ENCODE measurements around the gene COL23A1. TPM values are rescaled to one million over a fixed set of nuclear protein-coding genes. Genes with fewer than 3 reads are reported as not detected.

COL23A1 gene
- total RNA-seq, 1 donor from 2014 or later = 4.3 TPM

GRCh38 chr5:178420354-178420781 is 169.8 kb downstream of the COL23A1 start:
- intact Hi-C loops (cut with DNase I) = no loop called here
- no peak for TF ChIP-seq CTCF (IDR thresholded peaks at IDR 0.05)

DNA sequence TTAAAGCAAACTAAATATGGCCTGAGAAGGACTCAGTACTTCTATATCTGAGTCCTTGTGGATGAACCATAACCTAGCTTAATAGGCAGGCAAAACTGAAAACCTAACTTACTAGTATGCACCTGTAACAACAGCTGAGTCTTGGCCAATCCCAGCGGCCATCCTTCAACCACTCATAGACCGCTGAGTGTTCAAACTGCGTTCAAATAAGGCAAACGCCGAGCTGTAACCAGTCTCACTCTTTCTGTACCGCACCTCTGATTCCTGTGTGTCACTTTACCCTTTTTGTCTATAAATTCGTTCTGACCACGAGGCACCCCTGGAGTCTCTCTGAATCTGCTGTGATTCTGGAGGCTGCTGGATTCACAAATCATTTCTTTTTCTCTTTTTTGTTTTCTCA is 170.5 kb downstream of the COL23A1 start:
- no peaks in the 10 kb centered on the region for H3K36me3 ChIP-seq
- TF ChIP-seq CTCF (IDR thresholded peaks at IDR 0.05) = no peak

More at GRCh38 chr5:178420354-178420781, 169.8 kb downstream of the COL23A1 start:
- H3K9me3 ChIP-seq = no peaks in the 10 kb centered on the region
- no peaks in the 10 kb centered on the region for H3K27me3 ChIP-seq
- no peak for DNase-seq (ENCODE audit: low spot score in 2 of 2)
- H3K27ac ChIP-seq = no peak overlapping the region
- H3K36me3 ChIP-seq = no peaks in the 10 kb centered on the region
- no peak overlapping the region for H3K4me3 ChIP-seq
- no peaks in the 10 kb centered on the region for H3K4me1 ChIP-seq

GRCh38 chr5:178419196-178419595 is 171.0 kb downstream of the COL23A1 start:
- DNase-seq (ENCODE audit: low spot score in 2 of 2) = no peak
- Histone ChIP-seq H3K27ac (no peak overlapping the region), H3K4me1 (no peaks in the 10 kb centered on the region), H3K36me3 (no peaks in the 10 kb centered on the region), H3K4me3 (no peak overlapping the region), H3K27me3 (no peaks in the 10 kb centered on the region), H3K9me3 (no peaks in the 10 kb centered on the region)
- intact Hi-C loops (cut with DNase I) = no loop called here
- no peak for TF ChIP-seq CTCF (IDR thresholded peaks at IDR 0.05)

More for the DNA sequence above, 170.5 kb downstream of the COL23A1 start:
- no peaks in the 10 kb centered on the region for H3K4me1 ChIP-seq
- DNase-seq (ENCODE audit: low spot score in 2 of 2) = no peak
- no peaks in the 10 kb centered on the region for H3K9me3 ChIP-seq
- H3K4me3 ChIP-seq = no peak overlapping the region
- H3K27me3 ChIP-seq = no peaks in the 10 kb centered on the region
- intact Hi-C loops (cut with DNase I) = no loop called here
- H3K27ac ChIP-seq = no peak overlapping the region

DNA sequence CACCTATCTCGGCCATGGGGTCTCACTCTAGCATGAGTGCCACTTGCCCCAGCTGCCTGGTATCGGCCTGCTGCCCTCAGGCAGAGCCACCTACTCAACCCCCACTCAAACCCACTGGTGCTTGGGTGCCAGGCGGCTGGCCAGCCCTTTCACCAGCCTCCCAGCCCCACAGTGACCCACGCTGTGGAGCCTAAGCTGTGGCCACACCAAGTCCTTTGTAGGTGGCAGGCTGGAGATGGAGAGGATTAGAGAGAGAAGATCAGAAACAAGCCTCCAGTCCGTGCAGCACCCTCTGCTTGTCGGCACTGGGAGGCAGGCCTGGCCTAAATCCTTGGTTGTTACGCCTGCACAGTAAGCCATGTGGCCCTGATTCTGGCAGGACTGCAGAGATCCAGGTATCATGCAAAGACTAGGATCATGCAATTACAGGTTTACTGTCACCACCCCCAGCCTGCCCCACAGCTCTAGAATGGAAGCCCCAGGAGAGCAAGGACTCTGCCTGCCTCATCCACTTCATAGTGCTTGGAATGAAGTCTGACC is 171.7 kb downstream of the COL23A1 start:
- no peak for TF ChIP-seq CTCF (IDR thresholded peaks at IDR 0.05)
- no peaks in the 10 kb centered on the region for H3K36me3 ChIP-seq
- intact Hi-C loops (cut with DNase I) = no loop called here
- H3K27ac ChIP-seq = no peak overlapping the region
- no peaks in the 10 kb centered on the region for H3K27me3 ChIP-seq
- H3K9me3 ChIP-seq = no peaks in the 10 kb centered on the region
- H3K4me1 ChIP-seq = no peaks in the 10 kb centered on the region
- H3K4me3 ChIP-seq = no peak overlapping the region
- DNase-seq (ENCODE audit: low spot score in 2 of 2) = no peak

GRCh38 chr5:178418031-178418430 is 172.2 kb downstream of the COL23A1 start:
- intact Hi-C loops (cut with DNase I) = no loop called here

More at GRCh38 chr5:178418031-178418430, 172.2 kb downstream of the COL23A1 start:
- no peak overlapping the region for H3K27ac ChIP-seq
- no peaks in the 10 kb centered on the region for H3K9me3 ChIP-seq
- H3K4me3 ChIP-seq = no peak overlapping the region
- no peak for TF ChIP-seq CTCF (IDR thresholded peaks at IDR 0.05)
- no peaks in the 10 kb centered on the region for H3K27me3 ChIP-seq
- H3K4me1 ChIP-seq = no peaks in the 10 kb centered on the region
- no peak for DNase-seq (ENCODE audit: low spot score in 2 of 2)
- H3K36me3 ChIP-seq = no peaks in the 10 kb centered on the region

All from ascending aorta (tissue), 2 donors.